COR-L47 (cell line): Measurements from ENCODE around the gene POFUT1.

ENCODE experiments used
- DNase-seq: peaks from one replicate; lab custom pipeline; 2025; lab: John Stamatoyannopoulos, UW

Gene POFUT1

GRCh38 chr20:32206760-32207625 is 687 bp upstream of the POFUT1 start:
- DNase-seq = no peak

GRCh38 chr20:32208499-32209154 is 947 bp downstream of the POFUT1 start:
- no peak for DNase-seq

- no peak for DNase-seq
These were observed 2.3 kb downstream of the POFUT1 start for GRCh38 chr20:32209850-32210605.

- DNase-seq = no peak
These were observed 6.2 kb downstream of the POFUT1 start for GRCh38 chr20:32213870-32214269.

- DNase-seq = no peak
These were observed 7.5 kb downstream of the POFUT1 start for GRCh38 chr20:32215147-32215546.

- DNase-seq = no peak
These were observed 8.0 kb downstream of the POFUT1 start for GRCh38 chr20:32215729-32216128.

GRCh38 chr20:32216179-32217142 is 8.8 kb downstream of the POFUT1 start:
- DNase-seq = no peak

- DNase-seq = no peak
These were observed 10.6 kb downstream of the POFUT1 start for GRCh38 chr20:32218156-32218900.

GRCh38 chr20:32224463-32224862 is 16.8 kb downstream of the POFUT1 start:
- DNase-seq = no peak

- DNase-seq = no peak
These were observed 18.7 kb downstream of the POFUT1 start for GRCh38 chr20:32226391-32226790.

- no peak for DNase-seq
These were observed 19.6 kb downstream of the POFUT1 start for GRCh38 chr20:32227306-32227705.

GRCh38 chr20:32227744-32228688 is 20.3 kb downstream of the POFUT1 start:
- DNase-seq = no peak

GRCh38 chr20:32229251-32229747 is 21.6 kb downstream of the POFUT1 start:
- no peak for DNase-seq

GRCh38 chr20:32230707-32231106 is 23.0 kb downstream of the POFUT1 start:
- DNase-seq = no peak

- DNase-seq = no peak
These were observed 23.6 kb downstream of the POFUT1 start for GRCh38 chr20:32231245-32231644.

GRCh38 chr20:32231847-32232246 is 24.2 kb downstream of the POFUT1 start:
- DNase-seq = no peak

GRCh38 chr20:32232326-32232886 is 24.7 kb downstream of the POFUT1 start:
- no peak for DNase-seq

- DNase-seq = no peak
These were observed 25.6 kb downstream of the POFUT1 start for GRCh38 chr20:32233286-32233685.
